HepG2 (cell line): ENCODE data around the gene AKAP9. TPM values are rescaled to one million over a fixed set of nuclear protein-coding genes. Genes with fewer than 3 reads are reported as not detected.

ENCODE experiments used
- DPF2 ChIP-seq: sonication (generic); formaldehyde crosslinking; IDR thresholded peaks from 2 replicates; pipeline ENCODE4 v1.4.0; 2020; ENCODE audit warnings: mild to moderate bottlenecking, low read depth, missing genetic modification reagents, borderline replicate concordance
- FLYWCH1 ChIP-seq: sonication (generic); formaldehyde crosslinking; IDR thresholded peaks from 2 replicates; pipeline ENCODE4 v1.8.1; 2023; ENCODE audit warnings: mild to moderate bottlenecking, missing genetic modification reagents
- FOXJ3 ChIP-seq: sonication (generic); formaldehyde crosslinking; IDR thresholded peaks from 2 replicates; pipeline ENCODE4 v1.4.0; 2020; ENCODE audit warnings: missing genetic modification reagents, mild to moderate bottlenecking, borderline replicate concordance
- MTF2 ChIP-seq: sonication (generic); formaldehyde crosslinking; IDR thresholded peaks from 2 replicates; pipeline ENCODE4 v1.5.0; 2020; ENCODE audit warnings: missing genetic modification reagents, borderline replicate concordance
- TOPORS ChIP-seq: sonication (generic); formaldehyde crosslinking; IDR thresholded peaks from 2 replicates; pipeline ENCODE4 v1.8.0; 2023; ENCODE audit warnings: mild to moderate bottlenecking, missing genetic modification reagents
- XBP1 ChIP-seq: sonication (generic); formaldehyde crosslinking; IDR thresholded peaks from 2 replicates; pipeline ENCODE4 v1.5.0; 2020; ENCODE audit warnings: missing genetic modification reagents
- ZIK1 ChIP-seq: sonication (generic); formaldehyde crosslinking; IDR thresholded peaks from 2 replicates; pipeline ENCODE4 v1.5.0; 2020; ENCODE audit warnings: mild to moderate bottlenecking, low read depth, missing genetic modification reagents, borderline replicate concordance
- ZMYM4 ChIP-seq: sonication (generic); formaldehyde crosslinking; IDR thresholded peaks from 2 replicates; pipeline ENCODE4 v1.8.1; 2023; ENCODE audit warnings: mild to moderate bottlenecking, missing genetic modification reagents
- ZNF326 ChIP-seq: sonication (generic); formaldehyde crosslinking; IDR thresholded peaks from 2 replicates; pipeline ENCODE4 v1.4.0; 2020; ENCODE audit warnings: missing genetic modification reagents, borderline replicate concordance
- ZNF33A ChIP-seq: sonication (generic); formaldehyde crosslinking; IDR thresholded peaks from 2 replicates; pipeline ENCODE4 v1.5.1; 2020; ENCODE audit warnings: missing genetic modification reagents, mild to moderate bottlenecking, moderate library complexity, borderline replicate concordance
- ZNF354B ChIP-seq: sonication (generic); formaldehyde crosslinking; IDR thresholded peaks from 2 replicates; pipeline ENCODE4 v1.8.0; 2022; ENCODE audit warnings: mild to moderate bottlenecking, missing genetic modification reagents
- ZNF556 ChIP-seq: sonication (generic); formaldehyde crosslinking; IDR thresholded peaks from 2 replicates; pipeline ENCODE4 v1.4.0; 2020; ENCODE audit warnings: mild to moderate bottlenecking, missing genetic modification reagents, borderline replicate concordance
- ZSCAN25 ChIP-seq: sonication (generic); formaldehyde crosslinking; IDR thresholded peaks from 2 replicates; pipeline ENCODE4 v1.8.0; 2022; ENCODE audit warnings: mild to moderate bottlenecking, missing genetic modification reagents
- polyA plus RNA-seq, 8 experiments: library from polyadenylated mRNA; depleted of rRNA in 3 of 8; stranded (reverse) in 7 of 8; unstranded in 1 of 8; fragments of >200 nt; fragmentation: Illumina TruSeq in 4 of 8; extraction: Trizol in 4 of 8; gene quantifications; 2 replicates each; pipeline versions ENCODE4 v1.2.1 to v1.2.3, GENCODE V29; 2011 to 2016; ENCODE audit warnings: low read depth in 4 of 8, missing spikeins in 1 of 8, mixed read lengths in 1 of 8; ENCODE audit not compliant: insufficient read depth in 1 of 8
- total RNA-seq, 5 experiments: library from RNA; depleted of rRNA; stranded (reverse); fragments of >200 nt; fragmentation: Illumina TruSeq; extraction: Trizol; gene quantifications; 2 replicates each; pipeline ENCODE4 v1.2.3, GENCODE V29; 2016; ENCODE audit warnings: low read depth in 1 of 5
- TF ChIP-seq, protein P1 (sequence below): fragments of 450-650 bp; IDR thresholded peaks from 2 replicates; pipeline ENCODE4 v1.6.1; 2017; ENCODE audit warnings: mild to moderate bottlenecking
- TF ChIP-seq, protein P2 (sequence below): sonication (generic); formaldehyde crosslinking; IDR thresholded peaks from 2 replicates; pipeline ENCODE4 v1.5.0; 2020; ENCODE audit warnings: mild to moderate bottlenecking, missing genetic modification reagents
- TF ChIP-seq, protein P3 (sequence below), 2 experiments: fragments of 450-650 bp in 1 of 2; sonication (generic) in 1 of 2; formaldehyde crosslinking; IDR thresholded peaks; 2 replicates each; pipeline versions ENCODE4 v1.5.0 to v1.8.0; 2020 to 2022; ENCODE audit warnings: mild to moderate bottlenecking in 1 of 2, missing genetic modification reagents in 1 of 2
- TF ChIP-seq, protein P4 (sequence below): sonication (generic); formaldehyde crosslinking; IDR thresholded peaks from 2 replicates; pipeline ENCODE4 v1.4.0; 2020; ENCODE audit warnings: mild to moderate bottlenecking, low read depth, missing genetic modification reagents
- TF ChIP-seq, protein P5 (sequence below): IDR thresholded peaks from 2 replicates; pipeline ENCODE4 v1.6.1; 2012; ENCODE audit warnings: low read depth, low read length, improper control_type of control experiment

Gene AKAP9
- total and polyA plus RNA-seq, 2 of the 13 experiments (the other 11 are each of a cell fraction or from before 2014, with no cell fraction given) = 27.6 to 33.1 TPM

DNA sequence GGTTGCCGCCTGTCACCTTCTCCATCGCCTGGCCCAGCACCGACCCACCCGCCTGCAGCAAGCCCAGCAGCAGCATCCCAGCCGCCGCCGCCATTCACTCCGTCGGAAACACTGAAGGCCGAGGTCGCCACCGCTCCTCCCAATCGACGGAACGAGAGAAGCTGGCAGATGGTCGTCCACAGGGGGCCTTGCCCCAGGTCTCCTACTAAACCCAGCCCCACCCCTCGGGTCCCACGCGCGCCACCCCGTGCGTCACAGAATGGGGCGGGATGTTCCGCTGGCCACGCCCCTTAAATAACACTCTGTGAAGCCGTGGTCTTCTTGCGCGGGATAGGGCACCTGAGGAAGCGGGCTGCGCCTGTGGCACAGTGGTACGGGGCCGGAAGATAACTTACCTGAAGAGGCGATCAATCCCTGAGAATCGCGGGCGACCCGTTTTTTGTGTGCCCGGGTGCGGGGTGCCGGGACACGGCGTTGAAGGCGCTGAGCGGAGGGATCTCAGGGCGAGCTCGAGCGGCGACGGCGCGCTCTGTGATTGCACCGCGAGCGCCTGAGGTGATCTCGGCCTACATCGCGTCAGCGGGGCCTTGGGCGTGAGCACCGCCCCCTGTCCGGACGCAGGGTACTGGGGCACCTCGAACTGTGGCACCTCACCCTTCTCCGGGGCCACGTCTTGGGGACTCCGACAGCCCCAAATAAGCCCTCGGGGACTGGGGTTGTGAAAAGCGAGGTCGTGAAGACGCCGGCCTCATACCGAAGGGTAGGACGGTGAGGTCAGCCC is 193.8 kb downstream of the AKAP9 start, which contains the start of gene CYP51A1 (continued):
- TF ChIP-seq, protein P1, sequence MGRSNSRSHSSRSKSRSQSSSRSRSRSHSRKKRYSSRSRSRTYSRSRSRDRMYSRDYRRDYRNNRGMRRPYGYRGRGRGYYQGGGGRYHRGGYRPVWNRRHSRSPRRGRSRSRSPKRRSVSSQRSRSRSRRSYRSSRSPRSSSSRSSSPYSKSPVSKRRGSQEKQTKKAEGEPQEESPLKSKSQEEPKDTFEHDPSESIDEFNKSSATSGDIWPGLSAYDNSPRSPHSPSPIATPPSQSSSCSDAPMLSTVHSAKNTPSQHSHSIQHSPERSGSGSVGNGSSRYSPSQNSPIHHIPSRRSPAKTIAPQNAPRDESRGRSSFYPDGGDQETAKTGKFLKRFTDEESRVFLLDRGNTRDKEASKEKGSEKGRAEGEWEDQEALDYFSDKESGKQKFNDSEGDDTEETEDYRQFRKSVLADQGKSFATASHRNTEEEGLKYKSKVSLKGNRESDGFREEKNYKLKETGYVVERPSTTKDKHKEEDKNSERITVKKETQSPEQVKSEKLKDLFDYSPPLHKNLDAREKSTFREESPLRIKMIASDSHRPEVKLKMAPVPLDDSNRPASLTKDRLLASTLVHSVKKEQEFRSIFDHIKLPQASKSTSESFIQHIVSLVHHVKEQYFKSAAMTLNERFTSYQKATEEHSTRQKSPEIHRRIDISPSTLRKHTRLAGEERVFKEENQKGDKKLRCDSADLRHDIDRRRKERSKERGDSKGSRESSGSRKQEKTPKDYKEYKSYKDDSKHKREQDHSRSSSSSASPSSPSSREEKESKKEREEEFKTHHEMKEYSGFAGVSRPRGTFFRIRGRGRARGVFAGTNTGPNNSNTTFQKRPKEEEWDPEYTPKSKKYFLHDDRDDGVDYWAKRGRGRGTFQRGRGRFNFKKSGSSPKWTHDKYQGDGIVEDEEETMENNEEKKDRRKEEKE = no peak
- TF ChIP-seq, protein P2, sequence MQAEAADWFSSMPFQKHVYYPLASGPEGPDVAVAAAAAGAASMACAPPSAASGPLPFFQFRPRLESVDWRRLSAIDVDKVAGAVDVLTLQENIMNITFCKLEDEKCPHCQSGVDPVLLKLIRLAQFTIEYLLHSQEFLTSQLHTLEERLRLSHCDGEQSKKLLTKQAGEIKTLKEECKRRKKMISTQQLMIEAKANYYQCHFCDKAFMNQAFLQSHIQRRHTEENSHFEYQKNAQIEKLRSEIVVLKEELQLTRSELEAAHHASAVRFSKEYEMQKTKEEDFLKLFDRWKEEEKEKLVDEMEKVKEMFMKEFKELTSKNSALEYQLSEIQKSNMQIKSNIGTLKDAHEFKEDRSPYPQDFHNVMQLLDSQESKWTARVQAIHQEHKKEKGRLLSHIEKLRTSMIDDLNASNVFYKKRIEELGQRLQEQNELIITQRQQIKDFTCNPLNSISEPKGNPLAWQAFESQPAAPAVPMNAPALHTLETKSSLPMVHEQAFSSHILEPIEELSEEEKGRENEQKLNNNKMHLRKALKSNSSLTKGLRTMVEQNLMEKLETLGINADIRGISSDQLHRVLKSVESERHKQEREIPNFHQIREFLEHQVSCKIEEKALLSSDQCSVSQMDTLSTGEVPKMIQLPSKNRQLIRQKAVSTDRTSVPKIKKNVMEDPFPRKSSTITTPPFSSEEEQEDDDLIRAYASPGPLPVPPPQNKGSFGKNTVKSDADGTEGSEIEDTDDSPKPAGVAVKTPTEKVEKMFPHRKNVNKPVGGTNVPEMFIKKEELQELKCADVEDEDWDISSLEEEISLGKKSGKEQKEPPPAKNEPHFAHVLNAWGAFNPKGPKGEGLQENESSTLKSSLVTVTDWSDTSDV (CRISPR knock-in tag) = peak; percentile 86; the same call in 1 of the 2 replicates
- TF ChIP-seq, protein P3, sequence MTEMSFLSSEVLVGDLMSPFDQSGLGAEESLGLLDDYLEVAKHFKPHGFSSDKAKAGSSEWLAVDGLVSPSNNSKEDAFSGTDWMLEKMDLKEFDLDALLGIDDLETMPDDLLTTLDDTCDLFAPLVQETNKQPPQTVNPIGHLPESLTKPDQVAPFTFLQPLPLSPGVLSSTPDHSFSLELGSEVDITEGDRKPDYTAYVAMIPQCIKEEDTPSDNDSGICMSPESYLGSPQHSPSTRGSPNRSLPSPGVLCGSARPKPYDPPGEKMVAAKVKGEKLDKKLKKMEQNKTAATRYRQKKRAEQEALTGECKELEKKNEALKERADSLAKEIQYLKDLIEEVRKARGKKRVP (CRISPR knock-in tag; IDR thresholded peaks at IDR 0.05) = peak in 1 of 2 experiments; percentile 72; a peak in 2 of 4 replicates
- TF ChIP-seq FLYWCH1 (CRISPR knock-in tag) = no peak
- TF ChIP-seq ZNF354B = no peak
- TF ChIP-seq, protein P4, sequence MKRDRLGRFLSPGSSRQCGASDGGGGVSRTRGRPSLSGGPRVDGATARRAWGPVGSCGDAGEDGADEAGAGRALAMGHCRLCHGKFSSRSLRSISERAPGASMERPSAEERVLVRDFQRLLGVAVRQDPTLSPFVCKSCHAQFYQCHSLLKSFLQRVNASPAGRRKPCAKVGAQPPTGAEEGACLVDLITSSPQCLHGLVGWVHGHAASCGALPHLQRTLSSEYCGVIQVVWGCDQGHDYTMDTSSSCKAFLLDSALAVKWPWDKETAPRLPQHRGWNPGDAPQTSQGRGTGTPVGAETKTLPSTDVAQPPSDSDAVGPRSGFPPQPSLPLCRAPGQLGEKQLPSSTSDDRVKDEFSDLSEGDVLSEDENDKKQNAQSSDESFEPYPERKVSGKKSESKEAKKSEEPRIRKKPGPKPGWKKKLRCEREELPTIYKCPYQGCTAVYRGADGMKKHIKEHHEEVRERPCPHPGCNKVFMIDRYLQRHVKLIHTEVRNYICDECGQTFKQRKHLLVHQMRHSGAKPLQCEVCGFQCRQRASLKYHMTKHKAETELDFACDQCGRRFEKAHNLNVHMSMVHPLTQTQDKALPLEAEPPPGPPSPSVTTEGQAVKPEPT (CRISPR knock-in tag) = peak; percentile 84
- TF ChIP-seq ZNF326 (CRISPR knock-in tag) = no peak
- TF ChIP-seq FOXJ3 (CRISPR knock-in tag) = peak; percentile 63; the same call in 1 of the 2 replicates
- no peak; the same call in 1 of the 2 replicates for TF ChIP-seq DPF2
- TF ChIP-seq ZSCAN25 (CRISPR knock-in tag) = peak; percentile 12; the same call in 1 of the 2 replicates
- peak; percentile 83; the same call in 1 of the 2 replicates for TF ChIP-seq ZNF556
- peak; percentile 93 for TF ChIP-seq ZMYM4 (CRISPR knock-in tag)
- no peak for TF ChIP-seq ZIK1 (CRISPR knock-in tag)
- 0 out of 2 replicates have a peak, but pooled peaks have one; percentile 24 for TF ChIP-seq XBP1 (CRISPR knock-in tag)
- TF ChIP-seq TOPORS (CRISPR knock-in tag) = peak; percentile 69; the same call in 1 of the 2 replicates
- no peak for TF ChIP-seq MTF2
- TF ChIP-seq ZNF33A (CRISPR knock-in tag) = no peak
- TF ChIP-seq, protein P5, sequence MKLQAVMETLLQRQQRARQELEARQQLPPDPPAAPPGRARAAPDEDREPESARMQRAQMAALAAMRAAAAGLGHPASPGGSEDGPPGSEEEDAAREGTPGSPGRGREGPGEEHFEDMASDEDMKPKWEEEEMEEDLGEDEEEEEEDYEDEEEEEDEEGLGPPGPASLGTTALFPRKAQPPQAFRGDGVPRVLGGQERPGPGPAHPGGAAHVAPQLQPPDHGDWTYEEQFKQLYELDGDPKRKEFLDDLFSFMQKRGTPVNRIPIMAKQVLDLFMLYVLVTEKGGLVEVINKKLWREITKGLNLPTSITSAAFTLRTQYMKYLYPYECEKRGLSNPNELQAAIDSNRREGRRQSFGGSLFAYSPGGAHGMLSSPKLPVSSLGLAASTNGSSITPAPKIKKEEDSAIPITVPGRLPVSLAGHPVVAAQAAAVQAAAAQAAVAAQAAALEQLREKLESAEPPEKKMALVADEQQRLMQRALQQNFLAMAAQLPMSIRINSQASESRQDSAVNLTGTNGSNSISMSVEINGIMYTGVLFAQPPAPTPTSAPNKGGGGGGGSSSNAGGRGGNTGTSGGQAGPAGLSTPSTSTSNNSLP = peak; percentile 54; the same call in 1 of the 2 replicates
